Neutrophil (primary cell): ENCODE results near the gene YTHDC1.

Source experiments
- H3K27ac ChIP-seq: fragments of 200-600 bp; sonication (generic); 2 replicates; pipeline ENCODE4 v1.5.1; 2016; ENCODE audit warnings: mild to moderate bottlenecking, moderate library complexity
- H3K27me3 ChIP-seq: fragments of 200-600 bp; sonication (generic); 2 replicates; pipeline ENCODE4 v1.6.0; 2016; ENCODE audit warnings: mild to moderate bottlenecking
- H3K36me3 ChIP-seq: fragments of 200-600 bp; sonication (generic); 2 replicates; pipeline ENCODE4 v1.5.1; 2017
- H3K4me1 ChIP-seq, 2 experiments: fragments of 200-600 bp in 1 of 2; sonication (generic) in 1 of 2; 1 replicate in 1 of 2; 2 replicates in 1 of 2; pipeline versions ENCODE4 v1.5.1 to v1.6.1; 2013 to 2016; ENCODE audit warnings: low read depth in 1 of 2, low read length in 1 of 2, mild to moderate bottlenecking in 1 of 2, moderate library complexity in 1 of 2; ENCODE audit not compliant: control insufficient read depth in 1 of 2, insufficient read depth in 1 of 2
- H3K4me3 ChIP-seq, 2 experiments: fragments of 200-600 bp in 1 of 2; sonication (generic) in 1 of 2; 1 replicate in 1 of 2; 2 replicates in 1 of 2; pipeline ENCODE4 v1.5.1; 2013 to 2016; ENCODE audit warnings: low read depth in 1 of 2, low read length in 1 of 2, mild to moderate bottlenecking in 1 of 2, moderate library complexity in 1 of 2
- H3K9me3 ChIP-seq: fragments of 200-600 bp; sonication (generic); 2 replicates; pipeline ENCODE4 v1.5.1; 2016
- TF ChIP-seq, protein P1 (sequence below): fragments of 200-600 bp; sonication (generic); IDR thresholded peaks from 2 replicates; pipeline ENCODE4 v1.5.1; 2016; ENCODE audit warnings: antibody characterized with exemption

YTHDC1 gene

DNA sequence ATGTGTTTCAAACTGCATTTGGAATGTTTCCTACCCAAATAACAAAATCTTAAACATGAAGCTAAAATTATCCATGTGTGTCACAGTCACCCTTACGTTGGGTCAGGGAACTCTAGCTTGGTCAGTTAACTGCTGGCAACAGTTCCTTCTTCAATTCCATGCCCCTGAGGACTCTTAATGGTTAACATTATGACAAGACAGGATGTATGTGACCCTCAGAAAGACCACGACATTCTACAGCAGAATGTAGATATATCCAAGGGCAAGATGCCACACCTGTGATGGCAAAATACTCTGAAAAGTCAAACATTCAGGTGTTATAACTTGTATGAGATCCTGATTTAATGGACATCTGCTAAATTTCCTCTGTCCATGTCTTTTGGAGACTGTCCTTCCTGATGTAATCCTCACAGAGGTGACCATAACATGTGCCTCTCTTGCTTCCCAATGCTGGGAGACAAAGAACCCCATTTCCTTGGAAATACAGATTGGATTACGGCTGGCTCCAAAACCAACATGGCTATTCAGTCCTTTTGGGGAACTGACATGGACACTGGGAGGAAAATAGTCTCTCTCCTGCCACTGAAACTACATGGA is 39.1 kb downstream of the YTHDC1 start:
- Histone ChIP-seq H3K27me3 (no peaks in the 10 kb centered on the region), H3K9me3 (no peaks in the 10 kb centered on the region), H3K4me3 (no peak overlapping the region), H3K36me3 (peaks cover 52% of the 10 kb centered on the region), H3K27ac (no peak overlapping the region), H3K4me1 (no peaks in the 10 kb centered on the region)
- TF ChIP-seq, protein P1, sequence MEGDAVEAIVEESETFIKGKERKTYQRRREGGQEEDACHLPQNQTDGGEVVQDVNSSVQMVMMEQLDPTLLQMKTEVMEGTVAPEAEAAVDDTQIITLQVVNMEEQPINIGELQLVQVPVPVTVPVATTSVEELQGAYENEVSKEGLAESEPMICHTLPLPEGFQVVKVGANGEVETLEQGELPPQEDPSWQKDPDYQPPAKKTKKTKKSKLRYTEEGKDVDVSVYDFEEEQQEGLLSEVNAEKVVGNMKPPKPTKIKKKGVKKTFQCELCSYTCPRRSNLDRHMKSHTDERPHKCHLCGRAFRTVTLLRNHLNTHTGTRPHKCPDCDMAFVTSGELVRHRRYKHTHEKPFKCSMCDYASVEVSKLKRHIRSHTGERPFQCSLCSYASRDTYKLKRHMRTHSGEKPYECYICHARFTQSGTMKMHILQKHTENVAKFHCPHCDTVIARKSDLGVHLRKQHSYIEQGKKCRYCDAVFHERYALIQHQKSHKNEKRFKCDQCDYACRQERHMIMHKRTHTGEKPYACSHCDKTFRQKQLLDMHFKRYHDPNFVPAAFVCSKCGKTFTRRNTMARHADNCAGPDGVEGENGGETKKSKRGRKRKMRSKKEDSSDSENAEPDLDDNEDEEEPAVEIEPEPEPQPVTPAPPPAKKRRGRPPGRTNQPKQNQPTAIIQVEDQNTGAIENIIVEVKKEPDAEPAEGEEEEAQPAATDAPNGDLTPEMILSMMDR: no peak

- Histone ChIP-seq H3K9me3 (no peaks in the 10 kb centered on the region), H3K4me3 (no peak overlapping the region), H3K27ac (no peak overlapping the region), H3K36me3 (no peaks in the 10 kb centered on the region), H3K27me3 (no peaks in the 10 kb centered on the region), H3K4me1 (no peaks in the 10 kb centered on the region)
- TF ChIP-seq, protein P1: no peak
Observed at GRCh38 chr4:68304731-68305130, 45.2 kb downstream of the YTHDC1 start.

GRCh38 chr4:68299492-68300457 is 50.1 kb downstream of the YTHDC1 start:
- no peak overlapping the region for H3K4me3 ChIP-seq
- no peaks in the 10 kb centered on the region for H3K36me3 ChIP-seq
- no peaks in the 10 kb centered on the region for H3K27me3 ChIP-seq
- TF ChIP-seq, protein P1: no peak
- H3K27ac ChIP-seq: no peak overlapping the region
- no peaks in the 10 kb centered on the region for H3K4me1 ChIP-seq
- H3K9me3 ChIP-seq: no peaks in the 10 kb centered on the region

GRCh38 chr4:68297137-68297536 is 52.8 kb downstream of the YTHDC1 start:
- no peak overlapping the region for H3K27ac ChIP-seq
- H3K4me1 ChIP-seq: no peaks in the 10 kb centered on the region
- TF ChIP-seq, protein P1: no peak
- no peaks in the 10 kb centered on the region for H3K9me3 ChIP-seq
- no peak overlapping the region for H3K4me3 ChIP-seq
- no peaks in the 10 kb centered on the region for H3K36me3 ChIP-seq
- H3K27me3 ChIP-seq: no peaks in the 10 kb centered on the region

DNA sequence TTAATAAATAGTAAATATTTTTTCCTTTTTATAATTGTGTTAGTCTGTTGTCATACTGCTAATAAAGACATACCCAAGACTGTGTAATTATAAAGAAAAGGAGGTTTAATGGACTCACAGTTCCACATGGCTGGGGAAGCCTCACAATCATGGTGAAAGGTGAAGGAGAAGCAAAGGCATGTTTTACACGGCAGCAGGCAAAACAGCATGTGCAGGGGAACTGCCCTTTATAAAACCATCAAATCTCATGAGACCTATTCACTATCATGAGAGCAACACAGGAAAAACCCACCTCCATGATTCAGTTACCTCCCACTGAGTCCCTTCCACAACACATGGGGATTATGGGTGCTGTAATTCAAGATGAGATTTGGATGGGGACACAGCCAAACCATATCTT is 58.6 kb downstream of the YTHDC1 start:
- TF ChIP-seq, protein P1: no peak
- Histone ChIP-seq H3K27ac (no peak overlapping the region), H3K4me1 (no peaks in the 10 kb centered on the region), H3K36me3 (no peaks in the 10 kb centered on the region), H3K9me3 (no peaks in the 10 kb centered on the region), H3K4me3 (no peak overlapping the region), H3K27me3 (no peaks in the 10 kb centered on the region)
